AG09309 (cell line): ENCODE measurements around the gene ZNF385B.
"Not testable (repeated sequence)": the region's sequence is repeated elsewhere in the genome, so short reads cannot be mapped to it uniquely, and the experiment has no call there.

ENCODE experiments used
- DNase-seq: peaks from one replicate; pipeline ENCODE4 v3.0.0-alpha.2; 2010; ENCODE audit warnings: low read depth
- H3K4me3 ChIP-seq: 2 replicates; pipeline ENCODE4 v1.5.1; 2011; ENCODE audit warnings: mild to moderate bottlenecking, low read depth, low read length, moderate library complexity; ENCODE audit not compliant: control insufficient read depth
- TF ChIP-seq, protein P1 (sequence below): IDR thresholded peaks from 2 replicates; pipeline ENCODE4 v1.5.1; 2011; ENCODE audit warnings: mild to moderate bottlenecking, low read depth, low read length, inconsistent platforms; ENCODE audit not compliant: insufficient read depth, control insufficient read depth; ENCODE audit errors: missing control alignments

The ZNF385B gene

DNA sequence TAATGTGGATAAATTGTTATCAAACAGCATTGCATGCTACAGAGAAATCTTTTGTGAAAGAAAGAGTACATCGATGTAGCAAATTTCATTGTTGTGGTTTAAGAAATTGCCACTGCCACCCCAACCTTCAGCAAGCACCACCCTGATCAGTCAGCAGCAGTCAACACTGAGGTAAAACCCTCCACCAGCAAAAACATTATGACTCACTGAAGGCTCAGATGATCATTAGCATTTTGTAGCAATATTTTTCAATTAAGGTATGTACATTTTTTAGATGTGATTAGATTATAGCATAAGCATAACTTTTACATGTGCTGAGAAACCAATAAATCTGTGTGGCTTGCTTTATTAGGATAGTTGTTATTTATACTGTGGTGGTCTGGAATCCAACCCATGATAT, 75.5 kb downstream of the ZNF385B start:
- TF ChIP-seq, protein P1, sequence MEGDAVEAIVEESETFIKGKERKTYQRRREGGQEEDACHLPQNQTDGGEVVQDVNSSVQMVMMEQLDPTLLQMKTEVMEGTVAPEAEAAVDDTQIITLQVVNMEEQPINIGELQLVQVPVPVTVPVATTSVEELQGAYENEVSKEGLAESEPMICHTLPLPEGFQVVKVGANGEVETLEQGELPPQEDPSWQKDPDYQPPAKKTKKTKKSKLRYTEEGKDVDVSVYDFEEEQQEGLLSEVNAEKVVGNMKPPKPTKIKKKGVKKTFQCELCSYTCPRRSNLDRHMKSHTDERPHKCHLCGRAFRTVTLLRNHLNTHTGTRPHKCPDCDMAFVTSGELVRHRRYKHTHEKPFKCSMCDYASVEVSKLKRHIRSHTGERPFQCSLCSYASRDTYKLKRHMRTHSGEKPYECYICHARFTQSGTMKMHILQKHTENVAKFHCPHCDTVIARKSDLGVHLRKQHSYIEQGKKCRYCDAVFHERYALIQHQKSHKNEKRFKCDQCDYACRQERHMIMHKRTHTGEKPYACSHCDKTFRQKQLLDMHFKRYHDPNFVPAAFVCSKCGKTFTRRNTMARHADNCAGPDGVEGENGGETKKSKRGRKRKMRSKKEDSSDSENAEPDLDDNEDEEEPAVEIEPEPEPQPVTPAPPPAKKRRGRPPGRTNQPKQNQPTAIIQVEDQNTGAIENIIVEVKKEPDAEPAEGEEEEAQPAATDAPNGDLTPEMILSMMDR = no peak
- no peak overlapping the region for H3K4me3 ChIP-seq
- no peak for DNase-seq

DNA sequence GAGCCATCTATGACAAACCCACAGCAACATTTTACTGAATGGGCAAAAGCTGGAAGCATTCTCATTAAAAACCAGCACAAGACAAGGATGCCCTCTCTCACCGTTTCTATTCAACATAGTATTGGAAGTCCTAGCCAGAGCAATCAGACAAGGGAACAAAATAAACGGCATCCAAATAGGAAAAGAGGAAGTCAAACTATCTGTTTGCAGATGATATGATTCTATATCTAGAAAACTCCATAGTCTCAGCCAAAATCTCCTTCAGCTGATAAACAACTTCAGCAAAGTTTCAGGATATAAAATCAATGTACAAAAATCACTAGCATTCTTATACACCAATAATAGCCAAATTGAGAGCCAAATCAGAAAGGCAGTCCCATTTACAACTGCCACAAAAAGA, 79.1 kb downstream of the ZNF385B start:
- DNase-seq = not testable (repeated sequence)

DNA sequence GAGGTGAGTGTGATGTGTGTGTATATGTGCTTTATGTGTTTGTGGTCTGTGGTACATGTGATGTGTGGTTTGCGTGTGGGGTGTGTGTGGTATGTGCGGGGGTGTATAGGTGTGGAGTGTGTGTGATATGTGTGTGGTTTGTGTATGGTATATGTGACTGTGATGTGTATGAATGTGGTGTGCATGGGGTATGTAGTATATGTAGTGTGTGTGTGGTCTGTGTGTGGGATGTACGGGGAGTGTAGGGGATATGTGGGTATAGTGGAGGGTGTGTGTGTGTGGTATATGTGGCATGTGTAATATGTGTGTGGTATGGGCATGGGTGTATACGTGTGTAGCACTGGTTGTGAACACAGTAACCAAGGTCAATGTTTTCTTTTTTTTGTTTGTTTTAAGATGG, 87.4 kb downstream of the ZNF385B start:
- no peak for DNase-seq
- H3K4me3 ChIP-seq = no peak overlapping the region
- TF ChIP-seq, protein P1 = no peak

More for the DNA sequence above, 79.1 kb downstream of the ZNF385B start:
- not testable (repeated sequence) for H3K4me3 ChIP-seq

DNA sequence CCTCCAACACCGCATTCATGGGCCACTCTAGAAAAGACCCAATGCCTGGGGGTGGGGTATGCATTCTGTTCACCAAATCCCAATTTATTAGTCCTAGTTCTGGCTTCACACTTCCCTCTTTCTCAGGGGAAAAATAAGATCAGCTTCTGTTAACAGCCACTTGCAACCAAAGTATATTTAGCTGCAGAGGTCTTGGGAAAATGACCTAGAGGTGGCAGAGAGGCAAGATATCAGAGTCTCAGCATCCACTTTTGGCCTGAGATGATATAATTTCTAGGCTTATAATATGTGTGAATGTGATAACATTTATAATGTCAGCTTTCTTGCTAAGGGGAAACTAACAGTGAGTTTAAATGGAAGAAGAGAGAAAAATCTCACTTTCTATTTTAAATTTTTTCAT, 89.1 kb downstream of the ZNF385B start:
- H3K4me3 ChIP-seq = no peak overlapping the region
- no peak for DNase-seq
- TF ChIP-seq, protein P1 = no peak

DNA sequence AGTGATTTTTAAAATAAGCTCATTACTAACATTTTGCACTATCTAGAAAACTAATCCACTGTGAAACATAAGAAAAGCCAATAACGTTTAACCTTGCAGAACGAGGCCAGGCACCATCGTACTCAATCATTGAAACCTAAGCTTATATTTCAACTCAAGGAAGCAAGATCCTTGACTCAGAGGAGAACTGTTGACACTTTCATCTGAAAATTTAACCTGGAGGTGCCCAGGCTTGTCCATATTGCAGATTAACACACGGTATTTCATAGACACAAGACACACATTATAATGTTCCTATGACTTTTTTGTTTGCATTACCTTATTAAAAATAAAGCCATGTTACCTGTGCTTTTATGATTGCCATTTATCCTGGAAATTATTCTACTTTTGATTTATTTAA, 89.6 kb downstream of the ZNF385B start:
- no peak overlapping the region for H3K4me3 ChIP-seq
- TF ChIP-seq, protein P1 = no peak
- DNase-seq = no peak

DNA sequence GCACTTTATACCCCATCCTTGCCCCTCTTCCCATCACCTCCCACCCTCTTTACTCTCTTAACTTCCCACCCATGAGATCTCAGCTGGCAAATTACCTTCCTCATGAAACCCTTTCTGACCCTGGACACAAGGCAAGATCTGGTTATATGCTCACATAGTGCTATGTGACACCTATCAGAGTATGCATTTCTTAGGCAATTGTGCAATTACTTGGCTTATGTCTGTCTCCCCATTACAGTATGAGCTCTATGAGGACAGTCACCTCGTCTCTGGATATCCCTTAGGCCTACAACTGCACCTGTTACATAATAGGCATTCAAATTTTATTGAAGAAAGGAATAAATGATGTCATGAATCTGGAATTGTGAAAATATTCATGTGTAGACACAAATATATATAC, 91.4 kb downstream of the ZNF385B start:
- DNase-seq = no peak
- no peak overlapping the region for H3K4me3 ChIP-seq
- TF ChIP-seq, protein P1 = no peak

DNA sequence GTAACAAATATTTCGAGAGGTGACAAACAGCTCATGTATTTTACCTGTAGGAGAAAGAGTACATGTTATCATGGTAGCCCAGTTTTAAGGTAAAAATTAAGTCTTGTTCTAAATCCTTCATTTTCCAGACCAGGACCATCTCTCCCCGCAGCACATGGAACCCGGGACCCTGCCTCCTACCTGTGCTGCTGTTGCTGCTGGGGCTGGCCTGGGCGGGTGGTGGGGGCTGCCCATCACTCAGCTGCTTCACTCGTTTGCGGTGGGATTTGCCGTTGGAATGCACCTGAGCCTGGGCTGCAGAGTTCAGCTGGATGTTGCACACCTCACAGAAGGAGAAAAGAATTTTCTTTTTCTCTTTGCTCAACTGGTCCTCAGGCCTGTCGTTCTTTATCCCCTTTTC, 92.1 kb downstream of the ZNF385B start:
- no peak for DNase-seq
- H3K4me3 ChIP-seq = no peak overlapping the region
- TF ChIP-seq, protein P1 = no peak
